Inflammatory macrophage treated with lipopolysaccharide for 4 hours (primary cell): ENCODE data around the gene CDC25A.
"Not testable (repeated sequence)": the region's sequence is repeated elsewhere in the genome, so short reads cannot be mapped to it uniquely, and the experiment has no call there.

Experiments used
- DNase-seq: peaks from one replicate; pipeline ENCODE4 v3.0.0-alpha.2; 2020

Gene CDC25A

GRCh38 chr3:48188266-48189201 lies at the start of gene CDC25A:
Gene CDC25A (minus strand): TSS chr3:48188417. CDS start chr3:48187947, 470 bp downstream.
- peak; percentile 98 for DNase-seq

DNA sequence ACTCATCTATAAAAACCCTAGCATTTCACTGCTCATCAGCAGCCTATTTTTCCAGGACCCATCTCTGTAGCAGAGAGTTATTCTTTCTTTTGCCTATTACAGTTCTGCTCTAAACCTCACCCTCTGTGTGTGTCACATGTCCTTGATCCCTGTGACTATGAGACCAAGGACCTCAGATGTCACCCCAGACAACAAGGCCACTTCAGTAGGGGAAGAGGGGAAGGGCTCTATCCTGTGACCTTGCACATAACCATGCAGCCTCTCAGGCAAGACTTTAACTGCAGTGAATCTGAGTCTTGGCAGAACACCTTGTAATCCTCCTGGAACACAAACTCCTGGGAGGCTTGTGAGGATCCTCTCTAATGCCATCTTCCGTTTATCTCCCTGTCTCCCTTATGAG lies 48.3 kb upstream of the CDC25A start:
- DNase-seq = peak; percentile 63

DNA sequence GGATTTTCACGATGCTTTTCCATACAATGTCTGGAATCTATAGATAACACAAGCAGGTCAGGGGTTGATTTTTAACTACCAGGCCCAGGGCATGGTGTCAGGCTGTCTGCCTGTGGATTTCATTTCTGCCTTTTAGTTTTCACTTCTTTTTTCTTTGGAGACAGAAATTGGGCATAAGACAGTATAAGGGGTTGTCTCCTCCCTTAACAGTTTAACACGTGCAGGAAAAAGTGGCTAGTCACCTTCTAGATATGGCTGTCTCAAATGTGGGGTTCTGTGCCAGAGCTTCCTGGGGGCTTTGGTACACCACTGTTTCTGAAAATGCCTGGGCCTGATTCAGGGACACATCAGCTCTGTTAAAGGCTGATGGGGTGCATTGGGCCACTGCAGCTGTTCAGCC lies 45.3 kb upstream of the CDC25A start:
- DNase-seq = peak; percentile 46

- DNase-seq = peak; percentile 62
Observed at GRCh38 chr3:48232734-48233133, 44.5 kb upstream of the CDC25A start.

GRCh38 chr3:48232232-48232631 lies 44.0 kb upstream of the CDC25A start:
- DNase-seq = no peak

GRCh38 chr3:48226939-48227338 lies 38.7 kb upstream of the CDC25A start:
- no peak for DNase-seq

DNA sequence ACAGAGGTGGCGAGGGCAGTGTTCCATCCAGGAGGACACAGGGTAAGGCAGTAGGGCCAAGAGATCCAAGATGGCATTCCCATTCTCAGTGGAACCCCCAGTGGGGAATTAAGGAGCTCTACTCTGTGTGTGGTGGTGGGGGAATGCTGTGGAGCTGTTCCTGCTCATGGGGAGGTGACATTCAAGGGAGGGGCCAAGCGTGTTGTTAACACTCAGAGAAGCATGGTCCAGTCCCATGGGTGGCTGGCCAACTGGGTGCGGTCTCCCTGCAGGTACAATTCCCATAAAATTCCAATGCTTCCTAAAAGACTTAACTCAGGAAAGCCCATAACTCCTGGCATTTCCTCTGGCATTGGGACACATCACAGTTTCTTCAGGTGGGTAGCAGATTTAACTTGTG lies 37.4 kb upstream of the CDC25A start:
- DNase-seq = no peak

GRCh38 chr3:48222616-48223513 lies 34.6 kb upstream of the CDC25A start, which contains the start of gene CAMP:
Gene CAMP (plus strand): TSS chr3:48223495. CDS start chr3:48223512, 17 bp downstream.
- DNase-seq = peak; percentile 96

DNA sequence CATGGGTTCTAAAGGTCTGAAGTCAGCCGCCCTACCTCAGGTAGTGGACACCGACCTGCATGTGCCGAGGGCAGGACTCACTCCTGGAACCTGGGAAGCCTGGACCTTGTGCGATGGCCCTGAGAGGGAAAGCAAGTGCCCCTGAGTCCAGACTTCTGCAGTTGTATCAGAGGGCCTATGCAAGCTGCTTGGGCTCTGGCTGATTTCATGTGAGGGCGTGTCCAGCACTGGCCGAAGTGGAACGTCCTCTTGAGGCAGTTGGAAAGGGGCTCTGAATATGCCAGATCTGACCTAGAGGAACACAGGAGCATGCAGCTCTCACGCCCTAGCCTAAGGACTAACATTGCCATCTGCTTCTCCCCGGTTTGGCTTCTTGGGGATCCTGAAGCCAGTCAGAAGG lies 32.5 kb upstream of the CDC25A start:
- DNase-seq = no peak

DNA sequence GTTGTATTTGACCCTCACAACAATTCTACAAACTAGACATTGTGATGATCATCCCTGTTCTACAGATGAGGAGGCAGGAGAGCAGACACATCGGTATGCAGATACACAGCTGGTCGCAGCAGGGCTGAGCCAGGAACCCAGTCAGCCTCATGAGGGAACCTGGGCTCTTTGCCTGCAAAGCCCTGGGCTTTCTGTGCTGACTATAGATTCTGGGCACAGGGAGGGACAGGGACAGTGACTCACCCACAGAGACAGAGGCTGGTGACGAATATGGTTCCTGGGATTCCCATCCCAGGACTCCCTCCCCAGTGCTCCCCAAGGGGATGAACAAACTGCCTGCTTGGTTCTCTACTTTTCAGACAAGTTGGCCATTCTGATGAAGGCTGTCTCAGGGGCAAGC lies 31.3 kb upstream of the CDC25A start:
- DNase-seq = peak; percentile 29

DNA sequence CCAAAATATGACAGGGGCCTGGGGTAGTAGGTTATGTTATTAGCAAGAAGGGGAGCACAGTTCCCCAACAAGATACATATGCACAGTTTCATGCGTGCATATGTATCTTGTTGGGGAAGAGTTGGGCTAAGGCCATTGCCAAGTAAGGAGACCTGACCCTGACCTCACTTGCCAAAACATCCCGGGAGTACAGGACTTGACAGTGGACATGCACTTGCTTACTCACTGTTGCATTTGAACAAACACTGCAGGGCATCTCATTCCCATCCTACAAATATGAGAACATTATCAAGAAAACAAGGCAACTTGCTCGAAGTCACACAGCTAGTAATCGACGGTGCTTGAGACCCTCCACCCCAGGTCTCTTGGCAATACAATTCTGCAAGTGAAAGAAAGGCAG lies 30.3 kb upstream of the CDC25A start:
- DNase-seq = no peak

GRCh38 chr3:48217449-48217848 lies 29.2 kb upstream of the CDC25A start:
- peak; percentile 19 for DNase-seq

- no peak for DNase-seq
Observed at GRCh38 chr3:48215876-48216275, 27.7 kb upstream of the CDC25A start.

- DNase-seq = peak; percentile 70
Observed at GRCh38 chr3:48215466-48215865, 27.2 kb upstream of the CDC25A start.

- DNase-seq = no peak
Observed at GRCh38 chr3:48215019-48215418, 26.8 kb upstream of the CDC25A start.

- DNase-seq = no peak
Observed at GRCh38 chr3:48214225-48214624, 26.0 kb upstream of the CDC25A start.

- not testable (repeated sequence) for DNase-seq
Observed at GRCh38 chr3:48211776-48212175, 23.6 kb upstream of the CDC25A start.

GRCh38 chr3:48210534-48210933 lies 22.3 kb upstream of the CDC25A start:
- not testable (repeated sequence) for DNase-seq

GRCh38 chr3:48209445-48209844 lies 21.2 kb upstream of the CDC25A start:
- DNase-seq = no peak

- no peak for DNase-seq
Observed at GRCh38 chr3:48208076-48208475, 19.9 kb upstream of the CDC25A start.

GRCh38 chr3:48202632-48203031 lies 14.4 kb upstream of the CDC25A start:
- no peak for DNase-seq

DNA sequence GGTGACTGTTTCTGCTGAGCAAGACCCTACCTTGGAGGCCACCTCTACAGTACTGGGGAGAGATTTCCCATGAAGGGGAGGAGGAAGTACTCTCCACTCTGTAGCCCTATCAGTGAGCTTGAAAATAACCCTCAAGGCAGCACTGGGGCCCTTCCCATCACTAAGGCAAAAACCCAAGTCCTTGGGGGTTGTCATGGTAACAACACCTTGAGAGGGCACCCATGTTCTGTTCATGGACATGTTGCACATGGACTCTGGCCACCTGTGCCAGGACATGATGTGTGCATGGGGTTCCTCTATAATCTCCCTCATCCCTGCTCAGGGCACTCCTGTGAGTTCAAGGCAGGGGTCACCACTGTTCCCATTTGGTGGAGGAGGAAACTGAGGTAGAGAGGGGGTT lies 10.9 kb upstream of the CDC25A start:
- DNase-seq = no peak

DNA sequence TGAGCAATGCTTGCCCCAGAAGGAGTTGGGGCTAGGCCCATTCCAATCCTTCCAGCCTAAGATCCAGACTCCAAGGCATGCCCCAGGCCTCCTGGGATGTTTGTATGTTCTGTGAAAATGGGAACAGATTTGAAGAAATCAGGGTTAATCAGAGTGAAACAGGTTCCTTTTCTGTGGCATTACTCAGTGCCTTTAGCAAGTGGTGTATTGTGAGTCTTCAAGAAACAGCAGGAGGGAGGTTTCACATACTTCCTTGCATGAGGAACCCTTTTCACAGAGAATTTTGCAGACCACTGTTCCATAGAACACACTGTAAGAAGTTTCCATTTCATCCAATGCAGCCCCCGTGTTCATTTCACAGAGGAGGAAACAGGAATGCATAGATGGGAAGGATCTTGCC lies 8.4 kb upstream of the CDC25A start:
- DNase-seq = peak; percentile 60
